GM19463 (cell line): ENCODE measurements around the gene ARL5C.

Experiments
- ATAC-seq: cut with Tn5 transposase; IDR thresholded peaks from one replicate; pipeline ENCODE4 v1.9.1; 2021; ENCODE audit warnings: mild to moderate bottlenecking, moderate library complexity; ENCODE audit not compliant: unreplicated experiment

Gene ARL5C

GRCh38 chr17:39110435-39111136 is 55.4 kb downstream of the ARL5C start:
- no peak for ATAC-seq

- ATAC-seq, result no peak
Observed at GRCh38 chr17:39108461-39109375, 57.2 kb downstream of the ARL5C start.

- no peak for ATAC-seq
Observed at GRCh38 chr17:39107973-39108372, 58.0 kb downstream of the ARL5C start.

- ATAC-seq, result no peak
Observed at GRCh38 chr17:39107155-39107554, 58.8 kb downstream of the ARL5C start.
